ENCODE results near the gene ESR2.

Gene ESR2

GRCh38 chr14:64203366-64204006 lies 90.7 kb downstream of the ESR2 start:
- Histone ChIP-seq H3K4me2 (ENCODE audit: low read depth, low read length, poor library complexity, severe bottlenecking) (no peak overlapping the region), H3K79me2 (ENCODE audit: insufficient read depth, low read length) (0 out of 2 replicates have a peak, but pooled peaks cover 3% of the 10 kb centered on the region), H2AFZ (ENCODE audit: low read depth, low read length, severe bottlenecking) (no peak overlapping the region), H3K27ac (ENCODE audit: low read depth, low read length) (no peak overlapping the region), H4K20me1 (ENCODE audit: low read depth, low read length) (no peaks in the 10 kb centered on the region), H3K9ac (ENCODE audit: low read length) (no peak overlapping the region), H3K9me2 (replicated peaks; ENCODE audit: insufficient read depth, low read length) (no peaks in the 10 kb centered on the region), H3F3A (ENCODE audit: insufficient read depth) (0 out of 2 replicates have a peak, but pooled peaks cover 4% of the 10 kb centered on the region), H3K9me3 (ENCODE audit: insufficient read depth, low read length) (no peaks in the 10 kb centered on the region), H3K36me3 (ENCODE audit: low read length) (peaks cover 17% of the 10 kb centered on the region; the same call in 1 of the 2 replicates), H3K4me3 (ENCODE audit: insufficient read depth, low read length, poor library complexity, severe bottlenecking) (no peak overlapping the region), H3K27me3 (ENCODE audit: low read length) (no peaks in the 10 kb centered on the region)
- no peak for TF ChIP-seq EZH2phosphoT487 (conservative IDR thresholded peaks at IDR 0.05; ENCODE audit: low read length)
- TF ChIP-seq CTCF (IDR thresholded peaks at IDR 0.05; ENCODE audit: insufficient read depth, low read length, poor library complexity, severe bottlenecking), result no peak

GRCh38 chr14:64202716-64203115 lies 91.5 kb downstream of the ESR2 start:
- Histone ChIP-seq H3K36me3 (ENCODE audit: low read length) (peaks cover 16% of the 10 kb centered on the region), H3K27ac (ENCODE audit: low read depth, low read length) (no peak overlapping the region), H3K9me3 (ENCODE audit: insufficient read depth, low read length) (no peaks in the 10 kb centered on the region), H3K4me2 (ENCODE audit: low read depth, low read length, poor library complexity, severe bottlenecking) (no peak overlapping the region), H3K79me2 (ENCODE audit: insufficient read depth, low read length) (peaks cover 5% of the 10 kb centered on the region; the same call in 1 of the 2 replicates), H3K9me2 (replicated peaks; ENCODE audit: insufficient read depth, low read length) (no peaks in the 10 kb centered on the region), H4K20me1 (ENCODE audit: low read depth, low read length) (no peaks in the 10 kb centered on the region), H2AFZ (ENCODE audit: low read depth, low read length, severe bottlenecking) (no peak overlapping the region), H3F3A (ENCODE audit: insufficient read depth) (0 out of 2 replicates have a peak, but pooled peaks cover 4% of the 10 kb centered on the region), H3K27me3 (ENCODE audit: low read length) (no peaks in the 10 kb centered on the region), H3K9ac (ENCODE audit: low read length) (no peak overlapping the region), H3K4me3 (ENCODE audit: insufficient read depth, low read length, poor library complexity, severe bottlenecking) (no peak overlapping the region)
- TF ChIP-seq CTCF (IDR thresholded peaks at IDR 0.05; ENCODE audit: insufficient read depth, low read length, poor library complexity, severe bottlenecking) (no peak), EZH2phosphoT487 (conservative IDR thresholded peaks at IDR 0.05; ENCODE audit: low read length) (no peak)

- H3F3A ChIP-seq (ENCODE audit: insufficient read depth), result 0 out of 2 replicates have a peak, but pooled peaks cover 4% of the 10 kb centered on the region
Observed at GRCh38 chr14:64201921-64202545, 92.1 kb downstream of the ESR2 start.

More at GRCh38 chr14:64201921-64202545, 92.1 kb downstream of the ESR2 start:
- no peak overlapping the region for H3K9ac ChIP-seq (ENCODE audit: low read length)
- H3K9me2 ChIP-seq (replicated peaks; ENCODE audit: insufficient read depth, low read length), result no peaks in the 10 kb centered on the region
- H4K20me1 ChIP-seq (ENCODE audit: low read depth, low read length), result no peaks in the 10 kb centered on the region
- H3K4me3 ChIP-seq (ENCODE audit: insufficient read depth, low read length, poor library complexity, severe bottlenecking), result no peak overlapping the region
- peaks cover 5% of the 10 kb centered on the region; the same call in 1 of the 2 replicates for H3K79me2 ChIP-seq (ENCODE audit: insufficient read depth, low read length)
- no peak for TF ChIP-seq CTCF (IDR thresholded peaks at IDR 0.05; ENCODE audit: insufficient read depth, low read length, poor library complexity, severe bottlenecking)
- no peak for TF ChIP-seq EZH2phosphoT487 (conservative IDR thresholded peaks at IDR 0.05; ENCODE audit: low read length)
- no peaks in the 10 kb centered on the region for H3K27me3 ChIP-seq (ENCODE audit: low read length)
- no peak overlapping the region for H3K27ac ChIP-seq (ENCODE audit: low read depth, low read length)
- H3K4me2 ChIP-seq (ENCODE audit: low read depth, low read length, poor library complexity, severe bottlenecking), result no peak overlapping the region
- H2AFZ ChIP-seq (ENCODE audit: low read depth, low read length, severe bottlenecking), result no peak overlapping the region
- H3K36me3 ChIP-seq (ENCODE audit: low read length), result peaks cover 13% of the 10 kb centered on the region
- no peaks in the 10 kb centered on the region for H3K9me3 ChIP-seq (ENCODE audit: insufficient read depth, low read length)

Measured in SU-DHL-6 (cell line).